Mucosa of stomach (tissue), 1 donor: ENCODE data around the gene LITAFD.

ENCODE experiments used
- H3K27me3 ChIP-seq: one replicate; pipeline ENCODE4 v1.7.0; 2013; ENCODE audit warnings: mild to moderate bottlenecking, low read length; ENCODE audit not compliant: control insufficient read depth, insufficient read depth
- H3K36me3 ChIP-seq: one replicate; pipeline ENCODE4 v1.7.0; 2013; ENCODE audit warnings: low read length; ENCODE audit not compliant: control insufficient read depth, insufficient read depth
- H3K4me1 ChIP-seq: one replicate; pipeline ENCODE4 v1.7.0; 2013; ENCODE audit warnings: mild to moderate bottlenecking, low read length; ENCODE audit not compliant: control insufficient read depth, insufficient read depth
- H3K4me3 ChIP-seq: one replicate; pipeline ENCODE4 v1.7.0; 2013; ENCODE audit warnings: low read length
- H3K9ac ChIP-seq: one replicate; pipeline ENCODE4 v1.7.0; 2013; ENCODE audit warnings: mild to moderate bottlenecking, low read length, moderate library complexity
- H3K9me3 ChIP-seq: one replicate; pipeline ENCODE4 v1.7.0; 2013; ENCODE audit warnings: mild to moderate bottlenecking, low read length, moderate library complexity; ENCODE audit not compliant: control insufficient read depth
- donor health status: Pancreatic carcinoma.

The LITAFD gene

GRCh38 chr16:8880839-8881510 lies 1.2 kb upstream of the LITAFD start:
- no peaks in the 10 kb centered on the region for H3K9me3 ChIP-seq
- H3K27me3 ChIP-seq: peaks cover 16% of the 10 kb centered on the region
- H3K4me1 ChIP-seq: peaks cover 28% of the 10 kb centered on the region
- H3K9ac ChIP-seq: no peak overlapping the region
- no peak overlapping the region for H3K4me3 ChIP-seq
- no peaks in the 10 kb centered on the region for H3K36me3 ChIP-seq

- H3K27me3 ChIP-seq: peaks cover 19% of the 10 kb centered on the region
- no peaks in the 10 kb centered on the region for H3K9me3 ChIP-seq
- no peak overlapping the region for H3K4me3 ChIP-seq
- H3K9ac ChIP-seq: no peak overlapping the region
- peaks cover 32% of the 10 kb centered on the region for H3K4me1 ChIP-seq
- peaks cover 6% of the 10 kb centered on the region for H3K36me3 ChIP-seq
Measured at GRCh38 chr16:8882725-8883377, 700 bp downstream of the LITAFD start.

DNA sequence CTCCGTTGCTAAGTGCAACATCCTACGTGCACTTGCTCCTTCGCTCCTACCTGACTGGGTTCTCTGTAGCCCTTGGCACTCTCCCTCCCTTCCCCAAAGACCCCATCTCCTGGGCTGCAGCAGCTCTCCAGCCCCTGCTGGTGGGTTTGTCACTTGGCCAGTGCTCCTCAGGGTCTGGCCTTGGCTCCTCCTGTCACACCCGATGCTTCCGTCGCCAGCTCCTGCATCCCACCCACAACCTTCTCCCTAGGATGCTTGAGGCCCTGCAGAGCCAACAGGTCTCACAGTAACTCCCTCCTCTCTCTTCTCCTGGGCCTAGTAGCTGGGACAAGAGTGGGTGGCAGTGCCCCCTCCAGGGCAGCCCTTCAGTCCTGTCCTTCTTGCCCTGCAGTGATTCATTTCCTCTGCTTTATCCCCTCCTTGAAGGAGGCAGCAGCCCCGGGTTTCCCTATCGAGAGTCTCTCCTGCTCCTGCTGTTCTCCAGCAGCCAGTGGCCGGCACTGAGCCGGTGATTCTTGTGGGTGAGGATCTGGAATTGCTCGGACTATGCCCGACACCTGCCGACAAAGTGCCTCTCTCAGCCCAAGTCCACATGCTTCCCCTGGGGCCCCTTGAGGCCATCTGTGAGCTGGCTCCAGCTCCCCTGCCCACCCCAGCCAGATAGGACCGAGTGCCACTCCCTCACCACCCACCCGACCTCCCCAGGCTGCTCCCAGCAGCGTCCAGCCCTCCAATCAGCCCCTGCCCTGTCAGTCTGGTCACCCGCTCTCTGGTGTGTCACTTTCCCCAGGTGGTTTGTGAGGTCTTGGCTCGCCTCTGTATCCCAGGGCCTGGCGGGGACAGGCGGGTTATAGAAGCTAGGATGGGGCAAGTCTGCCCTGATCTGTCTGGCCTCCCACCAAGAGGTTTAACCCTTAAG lies 3.8 kb downstream of the LITAFD start:
- no peak overlapping the region for H3K9ac ChIP-seq
- peaks cover 19% of the 10 kb centered on the region for H3K27me3 ChIP-seq
- peaks cover 25% of the 10 kb centered on the region for H3K4me1 ChIP-seq

DNA sequence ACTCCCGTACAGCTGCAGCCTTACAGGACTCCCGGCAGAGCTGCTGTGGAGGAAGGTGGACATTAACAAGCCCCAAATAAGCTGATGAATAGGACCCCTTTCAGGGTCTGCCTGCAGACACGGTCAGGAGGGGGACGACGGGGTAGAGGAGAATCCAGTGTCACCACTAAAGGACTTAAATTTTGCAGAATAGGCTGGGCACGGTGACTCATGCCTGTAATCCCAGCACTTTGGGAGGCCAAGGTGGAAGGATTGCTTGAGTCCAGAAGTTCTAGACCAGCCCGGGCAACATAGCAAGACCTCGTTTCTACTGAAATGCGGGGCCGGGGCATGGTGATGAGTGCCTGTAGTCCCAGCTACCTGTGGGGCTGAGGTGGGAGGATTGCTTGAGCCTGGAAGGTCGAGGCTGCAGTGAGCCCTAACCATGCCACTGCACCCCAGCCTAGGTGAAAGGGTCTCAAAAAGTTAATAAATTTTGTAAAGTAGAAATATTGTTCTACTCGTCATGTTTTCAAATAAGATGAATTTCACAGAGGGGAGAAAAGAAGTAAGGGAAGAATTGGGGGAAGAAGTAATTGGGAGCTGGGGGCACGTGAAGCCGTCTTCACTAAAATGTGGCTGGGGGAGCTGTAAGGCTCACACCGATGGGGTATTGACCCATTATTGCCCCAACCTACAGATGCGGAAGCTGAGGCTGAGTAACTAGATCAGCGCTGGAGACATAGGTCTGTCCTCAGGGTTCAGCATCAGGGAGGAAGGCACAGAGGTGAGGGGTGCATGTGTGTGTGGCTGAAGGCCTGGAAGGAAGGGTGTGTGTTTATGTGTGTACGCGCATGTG lies 4.7 kb downstream of the LITAFD start:
- Histone ChIP-seq H3K9ac (no peak overlapping the region), H3K36me3 (peaks cover 8% of the 10 kb centered on the region), H3K4me3 (no peak overlapping the region), H3K27me3 (peaks cover 19% of the 10 kb centered on the region), H3K4me1 (peaks cover 25% of the 10 kb centered on the region), H3K9me3 (no peaks in the 10 kb centered on the region)

More for the DNA sequence above, 3.8 kb downstream of the LITAFD start:
- H3K4me3 ChIP-seq: no peak overlapping the region
- H3K9me3 ChIP-seq: no peaks in the 10 kb centered on the region
- H3K36me3 ChIP-seq: peaks cover 8% of the 10 kb centered on the region

- Histone ChIP-seq H3K4me1 (peaks cover 25% of the 10 kb centered on the region), H3K36me3 (peaks cover 8% of the 10 kb centered on the region), H3K9me3 (no peaks in the 10 kb centered on the region), H3K27me3 (peaks cover 17% of the 10 kb centered on the region), H3K9ac (no peak overlapping the region), H3K4me3 (no peak overlapping the region)
Measured at GRCh38 chr16:8887431-8887765, 5.2 kb downstream of the LITAFD start.

DNA sequence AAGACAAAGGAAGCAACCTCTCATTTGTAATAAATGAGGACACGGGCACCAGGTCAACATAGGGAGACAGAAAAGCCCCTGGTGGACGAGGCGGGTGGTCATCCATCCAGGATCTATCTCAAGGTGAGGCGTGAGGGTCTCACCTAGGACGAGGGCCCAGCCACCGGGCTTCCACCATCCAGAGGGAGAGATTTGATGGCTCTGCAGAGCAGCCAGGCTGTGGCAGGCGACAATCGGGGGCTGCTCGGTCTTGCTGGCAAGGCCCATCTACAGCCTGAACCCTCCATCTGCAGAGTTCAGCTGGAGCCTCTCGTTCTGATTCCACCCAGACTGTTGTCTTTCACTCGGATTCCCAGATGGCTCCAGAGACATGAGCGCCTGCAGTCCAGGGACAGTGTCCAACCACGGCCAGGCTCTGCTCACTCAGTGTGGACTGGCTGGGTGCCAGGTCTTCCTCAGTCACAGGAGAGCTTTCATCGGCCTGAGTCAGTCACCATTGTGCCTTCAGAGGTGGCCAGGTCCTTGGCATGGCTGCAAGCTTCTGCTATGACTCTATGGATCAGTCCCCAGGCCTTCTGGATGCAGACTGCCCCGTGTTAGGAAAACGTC lies 5.9 kb downstream of the LITAFD start:
- Histone ChIP-seq H3K36me3 (peaks cover 8% of the 10 kb centered on the region), H3K9ac (no peak overlapping the region), H3K27me3 (peaks cover 13% of the 10 kb centered on the region), H3K4me1 (peaks cover 25% of the 10 kb centered on the region), H3K4me3 (no peak overlapping the region), H3K9me3 (no peaks in the 10 kb centered on the region)

DNA sequence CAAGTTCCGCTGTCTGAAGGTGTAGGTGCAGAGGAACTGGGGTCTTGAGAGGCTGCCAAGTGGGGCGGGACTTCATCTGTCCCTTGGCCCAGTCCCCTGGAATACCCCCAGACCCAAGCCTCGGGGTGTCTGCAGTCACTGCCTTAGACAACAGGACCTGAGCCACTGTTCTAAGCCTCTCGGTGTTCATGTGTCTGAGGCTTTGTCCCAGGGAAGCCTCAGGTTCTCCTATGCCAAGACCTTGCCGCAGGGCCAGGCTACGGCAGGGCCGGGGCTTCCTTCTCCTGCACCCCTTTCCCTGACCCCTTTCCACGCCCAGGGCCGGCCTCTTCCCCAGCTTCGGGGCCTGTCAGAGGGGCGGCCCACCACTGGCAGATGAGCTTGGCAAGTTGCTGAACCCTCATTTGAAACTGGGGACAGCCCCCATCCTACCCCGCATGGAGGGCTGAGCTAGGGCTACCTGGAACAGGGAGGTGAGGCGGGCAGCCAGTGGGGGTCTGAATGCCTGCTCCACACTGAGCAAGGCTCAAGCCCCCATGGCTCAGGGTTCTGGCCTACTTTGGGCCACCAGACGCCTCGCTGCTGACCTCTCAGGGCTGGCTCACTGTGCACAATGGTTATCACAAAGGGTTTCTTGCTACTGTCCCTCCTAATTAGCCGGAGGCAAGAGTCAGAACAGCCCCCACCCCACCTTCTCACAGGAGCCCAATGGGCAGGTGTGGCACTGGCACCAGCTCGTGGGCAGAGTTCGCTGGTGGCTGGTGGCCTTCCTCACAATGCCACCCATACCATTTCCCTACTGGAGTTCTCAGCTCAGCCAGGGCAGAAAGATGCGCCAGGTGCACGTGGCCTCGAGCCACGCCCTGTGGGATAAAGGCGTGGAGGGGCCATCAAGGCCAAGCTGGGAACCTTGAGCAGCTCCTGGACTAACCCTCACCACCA lies 7.1 kb downstream of the LITAFD start:
- Histone ChIP-seq H3K27me3 (peaks cover 10% of the 10 kb centered on the region), H3K4me1 (peaks cover 22% of the 10 kb centered on the region), H3K36me3 (peaks cover 19% of the 10 kb centered on the region), H3K9ac (no peak overlapping the region), H3K9me3 (no peaks in the 10 kb centered on the region), H3K4me3 (no peak overlapping the region)

- Histone ChIP-seq H3K27me3 (peaks cover 9% of the 10 kb centered on the region), H3K36me3 (peaks cover 25% of the 10 kb centered on the region), H3K9ac (no peak overlapping the region), H3K4me1 (peaks cover 14% of the 10 kb centered on the region), H3K4me3 (no peak overlapping the region), H3K9me3 (no peaks in the 10 kb centered on the region)
Measured at GRCh38 chr16:8889893-8890548, 7.9 kb downstream of the LITAFD start.

DNA sequence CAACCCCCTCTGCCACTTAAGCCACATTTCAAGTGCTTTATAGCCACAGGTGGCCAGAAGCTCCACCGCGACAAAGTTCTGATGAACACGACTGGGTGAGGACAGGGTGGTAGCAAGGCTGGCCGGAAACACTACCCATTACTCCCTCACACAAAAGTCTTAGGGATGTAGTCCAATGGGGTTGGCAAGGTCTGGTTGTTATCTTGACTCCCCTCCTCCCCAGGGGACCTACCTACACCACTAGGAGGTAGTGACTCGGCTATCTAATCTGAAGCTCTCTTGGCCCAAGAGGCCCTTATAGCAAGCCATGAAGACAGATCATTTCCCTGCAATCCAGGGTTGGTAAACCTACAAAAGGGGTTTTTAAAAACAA lies 8.4 kb downstream of the LITAFD start:
- Histone ChIP-seq H3K4me1 (peaks cover 9% of the 10 kb centered on the region), H3K27me3 (peaks cover 7% of the 10 kb centered on the region), H3K9ac (no peak overlapping the region), H3K36me3 (peaks cover 29% of the 10 kb centered on the region), H3K9me3 (no peaks in the 10 kb centered on the region), H3K4me3 (no peak overlapping the region)

- H3K27me3 ChIP-seq: no peaks in the 10 kb centered on the region
- peaks cover 29% of the 10 kb centered on the region for H3K36me3 ChIP-seq
- H3K9ac ChIP-seq: no peak overlapping the region
- no peaks in the 10 kb centered on the region for H3K9me3 ChIP-seq
- H3K4me1 ChIP-seq: no peaks in the 10 kb centered on the region
- H3K4me3 ChIP-seq: no peak overlapping the region
Measured at GRCh38 chr16:8892101-8892575, 10.0 kb downstream of the LITAFD start.
